GM21528 (cell line): ENCODE data around the gene PPP1R14C.

Experiments
- ATAC-seq: cut with Tn5 transposase; IDR thresholded peaks from one replicate; pipeline ENCODE4 v1.9.1; 2021; ENCODE audit warnings: mild to moderate bottlenecking, moderate library complexity; ENCODE audit not compliant: unreplicated experiment, low FRiP score

PPP1R14C gene

GRCh38 chr6:150243620-150244314 is 100.9 kb downstream of the PPP1R14C start:
- no peak for ATAC-seq

- no peak for ATAC-seq
These were observed 102.5 kb downstream of the PPP1R14C start for GRCh38 chr6:150245148-150245935.

- ATAC-seq, result no peak
These were observed 105.0 kb downstream of the PPP1R14C start for GRCh38 chr6:150247803-150248202.

DNA sequence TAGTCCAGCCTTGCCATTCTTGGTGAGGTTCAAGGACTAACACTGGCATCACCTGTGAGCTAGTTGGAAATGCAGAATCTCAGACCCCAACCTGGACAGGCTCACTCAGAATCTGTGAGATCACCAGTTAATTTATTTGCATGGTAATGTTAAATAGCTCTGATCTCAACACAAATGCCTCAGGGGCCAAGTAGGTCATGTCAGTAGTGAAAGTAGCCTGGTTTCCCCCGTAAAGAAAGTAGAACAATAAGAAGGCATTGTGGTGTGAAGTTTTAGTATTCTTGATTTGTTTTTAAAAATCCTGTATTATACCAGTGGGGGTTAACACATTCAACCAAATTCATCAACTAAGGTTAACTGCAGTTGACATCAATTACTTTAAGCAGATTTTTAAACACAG is 105.5 kb downstream of the PPP1R14C start:
- no peak for ATAC-seq

DNA sequence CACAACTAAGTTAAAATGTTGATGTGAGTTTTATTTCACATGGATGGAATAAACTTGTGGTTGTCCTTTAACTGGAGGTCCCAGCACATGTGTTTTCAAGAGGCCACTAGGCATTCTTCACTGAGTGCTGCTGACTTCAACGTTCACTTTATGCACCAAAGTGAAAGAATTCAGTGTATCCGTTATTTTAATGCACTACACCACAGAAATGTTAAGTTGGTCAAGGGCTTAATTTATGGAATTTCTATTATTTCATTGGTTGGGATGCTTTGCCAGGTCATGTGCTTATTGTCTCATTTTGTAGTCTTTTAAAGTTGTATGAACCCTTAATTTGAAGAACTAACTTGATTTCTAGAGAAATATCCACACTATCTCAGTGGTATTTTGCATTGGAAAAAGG is 106.4 kb downstream of the PPP1R14C start:
- ATAC-seq, result no peak

DNA sequence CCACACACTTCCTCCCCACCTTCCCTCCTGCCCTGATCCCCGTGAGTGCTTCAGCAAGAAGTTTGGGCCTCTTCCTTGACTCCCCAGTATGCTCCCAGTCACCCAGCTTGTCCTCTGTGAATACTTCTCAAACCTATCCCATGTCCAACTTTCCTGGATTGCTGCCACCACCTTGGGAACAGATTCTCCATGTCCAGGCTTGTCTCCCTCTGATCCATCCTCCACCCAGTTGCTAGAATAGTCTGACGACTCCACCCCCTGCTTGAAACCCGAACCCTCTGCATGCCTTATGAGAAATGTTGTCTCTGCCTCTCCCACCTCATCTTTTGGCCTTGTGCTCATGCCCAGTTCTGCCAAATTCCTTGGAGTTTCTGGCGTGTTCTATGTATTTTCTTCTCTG is 108.0 kb downstream of the PPP1R14C start:
- no peak for ATAC-seq

GRCh38 chr6:150251566-150252186 is 108.8 kb downstream of the PPP1R14C start:
- ATAC-seq, result no peak

DNA sequence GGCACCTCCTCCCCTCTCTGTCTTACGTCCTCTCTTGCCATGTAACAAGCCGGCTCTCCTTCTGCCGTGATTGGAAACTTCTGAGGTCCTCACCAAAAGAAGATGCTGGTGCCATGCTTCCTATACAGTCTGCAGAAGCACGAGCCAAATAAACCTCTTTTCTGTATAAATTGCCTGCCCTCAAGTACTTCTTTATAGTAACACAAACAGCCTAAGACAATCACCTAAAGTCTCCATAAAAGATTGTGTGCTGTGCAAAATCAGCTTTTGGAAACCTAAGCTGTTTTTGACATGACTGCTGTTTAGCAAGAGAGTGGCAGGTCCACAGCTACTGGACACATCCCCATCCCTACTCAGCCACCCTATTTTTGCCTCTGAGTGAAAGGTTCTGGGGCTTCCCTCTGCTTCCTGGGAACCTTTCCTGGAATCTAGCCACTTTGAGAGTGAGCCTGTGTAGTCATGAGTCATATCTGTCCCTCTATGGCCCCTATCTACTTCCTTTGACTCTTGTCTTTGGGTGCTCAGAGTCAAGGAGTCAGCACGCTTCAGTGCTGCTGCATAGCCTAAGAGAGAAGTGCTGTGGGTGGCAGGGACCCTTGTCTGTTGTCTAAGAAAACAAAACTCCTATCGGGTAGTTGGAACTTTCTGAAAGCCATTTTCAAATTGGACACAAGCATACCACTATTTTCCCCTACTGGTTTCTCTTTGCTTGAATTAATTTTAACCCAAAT is 110.0 kb downstream of the PPP1R14C start:
- no peak for ATAC-seq

- no peak for ATAC-seq
These were observed 110.6 kb downstream of the PPP1R14C start for GRCh38 chr6:150253489-150253888.

- ATAC-seq, result no peak
These were observed 111.9 kb downstream of the PPP1R14C start for GRCh38 chr6:150254770-150255169.

DNA sequence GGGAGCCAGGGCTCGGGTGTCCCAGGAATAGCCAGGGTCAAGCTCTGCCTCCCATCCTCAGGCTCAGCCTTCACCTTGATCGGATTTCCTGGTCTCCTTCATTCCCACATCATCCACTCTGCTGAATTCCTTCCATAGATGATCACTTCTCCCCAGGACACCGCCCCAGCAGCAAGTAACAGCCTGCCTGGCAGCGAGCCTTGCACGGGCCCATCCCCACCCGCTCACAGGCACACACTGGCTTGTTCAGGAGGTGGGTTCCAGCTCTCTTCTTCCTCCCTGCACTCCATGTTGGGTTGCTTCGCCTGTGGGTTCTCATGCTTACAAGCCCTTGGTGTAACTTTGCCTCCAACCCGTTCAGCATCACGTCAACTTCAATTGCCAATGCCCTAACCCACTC is 113.0 kb downstream of the PPP1R14C start:
- no peak for ATAC-seq

- no peak for ATAC-seq
These were observed 113.9 kb downstream of the PPP1R14C start for GRCh38 chr6:150256618-150257272.

- no peak for ATAC-seq
These were observed 115.5 kb downstream of the PPP1R14C start for GRCh38 chr6:150258381-150258780.

DNA sequence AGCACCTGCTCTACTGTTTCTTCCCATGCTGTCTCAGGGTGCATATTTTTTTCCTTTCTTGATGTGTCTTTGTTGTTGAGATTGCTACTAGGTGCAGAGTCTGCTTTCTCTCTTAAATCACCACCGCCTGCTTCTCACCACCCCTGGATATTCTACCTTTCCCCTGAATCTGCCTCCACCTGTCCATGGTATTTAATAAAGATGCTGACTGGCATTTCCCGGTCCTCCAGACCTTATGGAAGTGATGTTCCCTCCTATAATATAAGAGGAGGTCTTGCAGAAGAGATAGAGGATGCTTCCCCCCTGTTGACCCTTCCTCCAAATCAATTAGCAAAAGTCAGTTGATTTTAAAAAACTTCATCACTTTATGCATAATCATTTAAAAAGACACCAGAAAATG is 118.1 kb downstream of the PPP1R14C start:
- ATAC-seq, result no peak

DNA sequence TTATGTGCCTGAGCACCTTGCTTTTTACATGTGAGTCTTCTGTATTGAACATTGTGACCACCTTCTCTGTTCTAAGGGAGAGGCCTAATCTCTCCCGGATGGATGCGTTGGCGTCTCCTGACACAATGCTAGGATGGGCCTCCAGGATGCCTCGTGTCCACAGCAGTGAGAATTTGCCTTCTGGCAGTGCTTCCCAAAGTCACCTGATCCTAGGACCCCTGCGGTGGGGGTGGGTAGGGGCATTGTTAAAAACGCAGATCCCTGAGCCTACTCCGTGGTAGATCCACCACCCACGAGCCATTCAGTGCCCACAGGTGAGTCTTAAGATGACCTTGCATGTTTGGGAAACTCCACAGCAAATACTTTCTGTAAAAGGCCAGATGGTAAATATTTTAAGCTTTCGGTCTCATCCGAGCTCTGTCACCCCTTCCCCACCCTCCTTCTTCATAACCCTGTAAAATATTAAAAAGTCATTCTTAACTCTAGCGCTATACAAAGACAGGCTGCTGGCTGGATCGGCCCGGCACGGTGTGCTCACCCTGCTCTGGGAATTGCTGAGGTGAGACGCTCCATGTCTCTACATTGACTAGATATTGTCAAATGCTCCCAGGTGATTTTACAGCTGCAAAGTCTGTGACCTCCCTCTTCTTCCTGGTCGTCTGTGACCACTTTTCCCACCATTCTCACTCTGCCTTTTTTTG is 119.3 kb downstream of the PPP1R14C start:
- no peak for ATAC-seq

DNA sequence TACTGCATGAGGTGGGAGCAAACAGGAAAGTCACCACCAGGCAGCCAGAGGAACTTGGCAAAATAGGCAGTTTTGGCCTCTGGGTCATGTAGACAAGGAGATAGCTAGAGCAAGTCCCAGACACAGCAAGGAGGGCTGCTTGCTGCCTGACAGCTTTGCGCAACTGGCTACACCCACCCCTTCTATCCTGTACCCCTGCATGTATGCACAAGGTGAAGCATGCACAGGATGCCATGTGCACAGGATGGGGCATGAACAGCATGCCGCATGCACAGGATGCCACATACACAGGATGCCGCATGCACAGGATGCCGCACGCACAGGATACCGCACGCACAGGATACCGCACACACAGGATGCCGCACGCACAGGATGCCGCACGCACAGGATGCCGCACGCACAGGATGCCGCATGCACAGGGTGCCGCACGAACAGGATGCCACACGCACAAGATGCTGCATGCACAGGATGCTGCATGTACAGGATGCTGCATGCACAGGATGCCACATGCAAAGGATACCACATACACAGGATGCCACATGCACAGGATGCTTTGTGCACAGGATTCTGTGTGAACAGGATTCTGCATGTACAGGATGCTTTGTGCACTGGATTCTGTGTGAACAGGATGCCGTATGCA is 121.0 kb downstream of the PPP1R14C start:
- no peak for ATAC-seq

DNA sequence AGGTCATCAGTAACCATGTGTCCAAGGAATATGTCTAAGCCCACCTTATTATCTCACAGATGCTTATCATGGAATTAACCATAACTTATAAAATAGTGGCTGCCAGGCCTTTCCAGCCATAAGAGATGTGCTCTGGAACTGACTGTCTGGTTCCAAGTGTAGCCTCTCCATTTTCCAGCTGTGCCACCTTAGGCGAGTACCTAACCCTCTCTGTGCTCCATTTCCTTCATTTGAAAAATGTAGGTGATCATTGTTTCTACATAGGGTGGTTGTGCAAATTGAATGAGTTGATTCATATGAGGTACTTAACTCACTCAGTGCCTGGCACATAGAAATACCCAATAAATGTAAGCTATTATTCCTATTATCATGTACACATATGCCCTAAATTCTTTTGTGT is 123.5 kb downstream of the PPP1R14C start:
- no peak for ATAC-seq

DNA sequence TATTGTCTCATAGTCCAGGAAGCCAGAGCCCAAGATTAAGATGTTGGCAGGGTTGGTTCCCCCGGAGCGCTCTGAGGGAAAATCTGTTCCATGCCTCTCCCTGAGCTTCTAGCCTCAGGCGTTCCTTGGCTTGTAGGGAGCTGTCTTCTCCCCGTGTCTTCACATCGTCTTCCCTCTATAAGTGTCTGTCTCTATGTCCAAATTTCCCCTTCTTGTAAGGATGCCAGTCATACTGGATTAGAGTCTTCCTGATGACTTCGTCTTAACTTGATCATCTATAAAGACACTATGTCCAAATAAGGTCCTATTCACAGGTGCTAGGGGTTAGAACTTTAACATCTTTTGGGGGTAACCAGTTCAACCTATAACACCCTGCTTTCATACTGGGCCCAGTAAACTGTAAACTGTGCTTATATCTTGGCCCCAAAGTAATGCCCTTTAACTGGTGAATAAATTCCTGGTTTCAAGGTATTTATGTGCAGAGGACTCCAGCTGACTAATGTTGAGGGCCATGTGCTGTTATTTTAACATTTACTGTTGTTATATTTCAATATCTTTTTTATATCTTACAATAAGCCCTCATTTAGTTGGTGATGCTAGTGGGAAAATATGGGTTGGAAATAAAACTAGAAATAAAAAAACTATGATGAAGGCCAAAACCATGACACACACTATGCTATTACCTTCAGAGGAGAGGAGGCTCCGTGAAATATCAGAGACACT is 124.3 kb downstream of the PPP1R14C start:
- ATAC-seq, result no peak
